ENCODE measurements around the gene TMEM179B. TPM values are rescaled to one million over a fixed set of nuclear protein-coding genes. Genes with fewer than 3 reads are reported as not detected.

The TMEM179B gene
- total and polyA plus RNA-seq, 9 of the 15 experiments (the other 6 are each of a cell fraction or from before 2014, with no cell fraction given): 27.7 to 105 (median 37.0) TPM

DNA sequence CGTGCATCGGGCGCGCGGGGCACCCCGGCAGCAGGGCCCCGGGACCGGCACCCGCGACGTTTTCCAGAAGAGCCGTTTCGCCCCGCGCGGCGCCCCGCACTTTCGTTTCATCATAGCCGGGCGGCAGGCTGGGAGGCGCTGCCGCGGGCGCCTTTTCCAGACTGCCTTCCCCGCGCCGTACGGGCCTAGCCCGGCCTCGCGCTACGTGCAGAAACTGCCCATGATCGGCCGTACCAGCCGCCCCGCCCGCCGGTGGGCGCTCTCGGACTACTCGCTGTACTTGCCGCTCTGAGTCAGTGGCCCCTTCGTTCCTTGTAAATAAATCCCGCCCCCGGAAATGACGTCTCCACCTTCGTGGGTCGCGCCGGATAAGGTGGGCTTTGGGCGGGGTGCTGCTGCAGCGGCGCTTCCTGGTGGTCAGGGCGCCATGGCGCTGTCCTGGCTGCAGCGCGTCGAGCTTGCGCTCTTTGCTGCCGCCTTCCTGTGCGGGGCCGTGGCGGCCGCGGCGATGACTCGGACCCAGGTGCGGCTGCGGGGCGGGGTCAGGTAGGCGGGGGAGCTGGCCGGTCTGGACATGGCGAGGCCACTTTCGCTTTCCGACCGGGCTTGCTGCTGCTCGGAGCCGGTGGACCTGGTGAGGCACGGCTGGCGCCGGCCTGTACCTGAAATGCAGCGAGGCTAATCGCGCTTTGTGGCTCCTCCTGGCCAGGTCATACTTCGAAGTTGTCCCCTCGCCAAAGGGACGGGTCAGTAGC is at the start of gene TMEM179B (continued):
- TF ChIP-seq ASH1L (IDR thresholded peaks at IDR 0.05; ENCODE audit: borderline replicate concordance, low read depth, partially characterized antibody) (no peak), SP1 (CRISPR knock-in tag; IDR thresholded peaks at IDR 0.05) (peak; percentile 97), CCNT2 (IDR thresholded peaks at IDR 0.05; ENCODE audit: borderline replicate concordance, extremely low read depth, insufficient read length, low read depth, low read length) (peak; percentile 91), ZNF764 (CRISPR knock-in tag; IDR thresholded peaks at IDR 0.05; ENCODE audit: low read depth) (no peak), SMARCE1 (IDR thresholded peaks at IDR 0.05) (no peak; the same call in 1 of the 2 replicates), ETV5 (CRISPR knock-in tag; IDR thresholded peaks at IDR 0.05; ENCODE audit: low read depth) (peak; percentile 81), KAT8 (IDR thresholded peaks at IDR 0.05; ENCODE audit: low read depth) (no peak), OTX1 (CRISPR knock-in tag; IDR thresholded peaks at IDR 0.05) (no peak), CSDE1 (IDR thresholded peaks at IDR 0.05) (no peak), FOS (IDR thresholded peaks at IDR 0.05; ENCODE audit: extremely low read depth, insufficient read length) (no peak), ZNF79 (CRISPR knock-in tag; IDR thresholded peaks at IDR 0.05; ENCODE audit: low read depth) (no peak), HCFC1 (IDR thresholded peaks at IDR 0.05; ENCODE audit: low read depth, low read length) (peak; percentile 76), PURB (CRISPR knock-in tag; IDR thresholded peaks at IDR 0.05; ENCODE audit: low read depth) (peak; percentile 78; the same call in 1 of the 2 replicates), CBX3 (IDR thresholded peaks at IDR 0.05; ENCODE audit: borderline replicate concordance in 1 of 2, low read length in 2 of 2) (0 out of 3 replicates have a peak, but pooled peaks of 1 of the 2 experiments have one; percentile 12), SMAD2 (IDR thresholded peaks at IDR 0.05; ENCODE audit: low read depth, low read length) (no peak), GTF2A2 (tag; IDR thresholded peaks at IDR 0.05) (no peak), MYBL2 (IDR thresholded peaks at IDR 0.05; ENCODE audit: low read depth) (no peak), MYBL2 (CRISPR knock-in tag; IDR thresholded peaks at IDR 0.05; ENCODE audit: borderline replicate concordance) (no peak), ZNF436 (CRISPR knock-in tag; IDR thresholded peaks at IDR 0.05) (no peak)
- TF ChIP-seq, protein P1, sequence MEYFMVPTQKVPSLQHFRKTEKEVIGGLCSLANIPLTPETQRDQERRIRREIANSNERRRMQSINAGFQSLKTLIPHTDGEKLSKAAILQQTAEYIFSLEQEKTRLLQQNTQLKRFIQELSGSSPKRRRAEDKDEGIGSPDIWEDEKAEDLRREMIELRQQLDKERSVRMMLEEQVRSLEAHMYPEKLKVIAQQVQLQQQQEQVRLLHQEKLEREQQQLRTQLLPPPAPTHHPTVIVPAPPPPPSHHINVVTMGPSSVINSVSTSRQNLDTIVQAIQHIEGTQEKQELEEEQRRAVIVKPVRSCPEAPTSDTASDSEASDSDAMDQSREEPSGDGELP (CRISPR knock-in tag; IDR thresholded peaks at IDR 0.05; ENCODE audit: borderline replicate concordance): peak; percentile 95
- TF ChIP-seq, protein P2, sequence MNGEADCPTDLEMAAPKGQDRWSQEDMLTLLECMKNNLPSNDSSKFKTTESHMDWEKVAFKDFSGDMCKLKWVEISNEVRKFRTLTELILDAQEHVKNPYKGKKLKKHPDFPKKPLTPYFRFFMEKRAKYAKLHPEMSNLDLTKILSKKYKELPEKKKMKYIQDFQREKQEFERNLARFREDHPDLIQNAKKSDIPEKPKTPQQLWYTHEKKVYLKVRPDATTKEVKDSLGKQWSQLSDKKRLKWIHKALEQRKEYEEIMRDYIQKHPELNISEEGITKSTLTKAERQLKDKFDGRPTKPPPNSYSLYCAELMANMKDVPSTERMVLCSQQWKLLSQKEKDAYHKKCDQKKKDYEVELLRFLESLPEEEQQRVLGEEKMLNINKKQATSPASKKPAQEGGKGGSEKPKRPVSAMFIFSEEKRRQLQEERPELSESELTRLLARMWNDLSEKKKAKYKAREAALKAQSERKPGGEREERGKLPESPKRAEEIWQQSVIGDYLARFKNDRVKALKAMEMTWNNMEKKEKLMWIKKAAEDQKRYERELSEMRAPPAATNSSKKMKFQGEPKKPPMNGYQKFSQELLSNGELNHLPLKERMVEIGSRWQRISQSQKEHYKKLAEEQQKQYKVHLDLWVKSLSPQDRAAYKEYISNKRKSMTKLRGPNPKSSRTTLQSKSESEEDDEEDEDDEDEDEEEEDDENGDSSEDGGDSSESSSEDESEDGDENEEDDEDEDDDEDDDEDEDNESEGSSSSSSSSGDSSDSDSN (IDR thresholded peaks at IDR 0.05; ENCODE audit: borderline replicate concordance in 1 of 2, low read depth in 2 of 2, low read length in 2 of 2): peak; percentile 64 to 71; a peak in 2 of 4 replicates
- TF ChIP-seq, protein P3, sequence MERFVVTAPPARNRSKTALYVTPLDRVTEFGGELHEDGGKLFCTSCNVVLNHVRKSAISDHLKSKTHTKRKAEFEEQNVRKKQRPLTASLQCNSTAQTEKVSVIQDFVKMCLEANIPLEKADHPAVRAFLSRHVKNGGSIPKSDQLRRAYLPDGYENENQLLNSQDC (CRISPR knock-in tag; IDR thresholded peaks at IDR 0.05): 0 out of 2 replicates have a peak, but pooled peaks have one; percentile 29
- TF ChIP-seq, protein P4, sequence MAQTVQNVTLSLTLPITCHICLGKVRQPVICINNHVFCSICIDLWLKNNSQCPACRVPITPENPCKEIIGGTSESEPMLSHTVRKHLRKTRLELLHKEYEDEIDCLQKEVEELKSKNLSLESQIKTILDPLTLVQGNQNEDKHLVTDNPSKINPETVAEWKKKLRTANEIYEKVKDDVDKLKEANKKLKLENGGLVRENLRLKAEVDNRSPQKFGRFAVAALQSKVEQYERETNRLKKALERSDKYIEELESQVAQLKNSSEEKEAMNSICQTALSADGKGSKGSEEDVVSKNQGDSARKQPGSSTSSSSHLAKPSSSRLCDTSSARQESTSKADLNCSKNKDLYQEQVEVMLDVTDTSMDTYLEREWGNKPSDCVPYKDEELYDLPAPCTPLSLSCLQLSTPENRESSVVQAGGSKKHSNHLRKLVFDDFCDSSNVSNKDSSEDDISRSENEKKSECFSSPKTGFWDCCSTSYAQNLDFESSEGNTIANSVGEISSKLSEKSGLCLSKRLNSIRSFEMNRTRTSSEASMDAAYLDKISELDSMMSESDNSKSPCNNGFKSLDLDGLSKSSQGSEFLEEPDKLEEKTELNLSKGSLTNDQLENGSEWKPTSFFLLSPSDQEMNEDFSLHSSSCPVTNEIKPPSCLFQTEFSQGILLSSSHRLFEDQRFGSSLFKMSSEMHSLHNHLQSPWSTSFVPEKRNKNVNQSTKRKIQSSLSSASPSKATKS (CRISPR knock-in tag; IDR thresholded peaks at IDR 0.05): no peak
